ENCODE measurements around the gene TLCD3A.

- TF ChIP-seq CTCF (IDR thresholded peaks at IDR 0.05 in 4 of 5, conservative IDR thresholded peaks at IDR 0.05 in 1 of 5), result peak; percentile 62 to 82 (median 68)
- no peak for TF ChIP-seq POLR2A (IDR thresholded peaks at IDR 0.05)
These were observed 31.8 kb upstream of the TLCD3A start for GRCh38 chr17:700504-701094.

Measured in gastrocnemius medialis (tissue), 4 donors.